IMR-90 (cell line): Measurements from ENCODE around the gene ITGAE. TPM values are rescaled to one million over a fixed set of nuclear protein-coding genes. Genes with fewer than 3 reads are reported as not detected.

Source experiments
- ATAC-seq: fragments of 200-7000 bp; cut with Tn5 transposase; 2 replicates; pipeline ENCODE4 v1.9.1; 2020; ENCODE audit warnings: low read depth, mild to moderate bottlenecking, moderate library complexity
- BruUV-seq: library from RNA; stranded (reverse); fragments of 400-500 nt; replicated peaks from 2 replicates; lab custom pipeline; 2021; lab: Mats Ljungman, UMichigan
- CTCF ChIA-PET: fragments of 300-600 bp; formaldehyde crosslinking; extraction: SDS; loops from one replicate; lab custom pipeline; 2021; ENCODE audit warnings: antibody characterized with exemption; lab: Yijun Ruan, JAX
- POLR2A ChIA-PET: fragments of 300-600 bp; sonication (Branson Sonifier 250); formaldehyde crosslinking; loops from one replicate; lab custom pipeline; 2022; ENCODE audit warnings: antibody characterized with exemption; ENCODE audit not compliant: unreplicated experiment; lab: Charles Lee
- DNase-seq: peaks from one replicate; pipeline ENCODE4 v3.0.0; 2013
- H2AFZ ChIP-seq: replicated peaks from 2 replicates; pipeline ENCODE3; 2013; ENCODE audit warnings: low read length, mild to moderate bottlenecking; ENCODE audit not compliant: poor library complexity
- H2AK5ac ChIP-seq: 2 replicates; pipeline ENCODE4 v1.6.1; 2013; ENCODE audit warnings: low read depth, low read length, inconsistent platforms
- H2AK9ac ChIP-seq: replicated peaks from 2 replicates; pipeline ENCODE3; 2013; ENCODE audit warnings: mild to moderate bottlenecking, low read depth, low read length, moderate library complexity; ENCODE audit not compliant: poor library complexity
- H2BK120ac ChIP-seq: 2 replicates; pipeline ENCODE4 v1.6.1; 2013; ENCODE audit warnings: low read depth, low read length, inconsistent platforms
- H2BK15ac ChIP-seq: 3 replicates; pipeline ENCODE4 v1.6.1; 2013; ENCODE audit warnings: low read depth, low read length, inconsistent platforms
- H2BK20ac ChIP-seq: 2 replicates; pipeline ENCODE4 v1.6.1; 2013; ENCODE audit warnings: low read depth, mild to moderate bottlenecking, inconsistent platforms, low read length, moderate library complexity
- H2BK5ac ChIP-seq: 2 replicates; pipeline ENCODE4 v1.6.1; 2013; ENCODE audit warnings: mild to moderate bottlenecking, low read depth, low read length, inconsistent platforms; ENCODE audit not compliant: poor library complexity, severe bottlenecking
- H3K14ac ChIP-seq: replicated peaks from 2 replicates; pipeline ENCODE4 v1.6.1; 2013; ENCODE audit warnings: low read depth, low read length, inconsistent platforms
- H3K18ac ChIP-seq: 2 replicates; pipeline ENCODE4 v1.6.1; 2013; ENCODE audit warnings: low read depth, low read length, control low read depth
- H3K23ac ChIP-seq: 2 replicates; pipeline ENCODE4 v1.6.1; 2013; ENCODE audit warnings: low read depth, low read length, inconsistent platforms
- H3K27ac ChIP-seq: 2 replicates; pipeline ENCODE4 v1.5.1; 2013; ENCODE audit warnings: mild to moderate bottlenecking, control low read depth, low read length; ENCODE audit not compliant: insufficient read depth
- H3K27me3 ChIP-seq: 2 replicates; pipeline ENCODE4 v1.6.1; 2013; ENCODE audit warnings: low read length; ENCODE audit not compliant: control insufficient read depth, insufficient read depth
- H3K36me3 ChIP-seq: 2 replicates; pipeline ENCODE4 v1.6.1; 2013; ENCODE audit warnings: low read length, mixed read lengths; ENCODE audit not compliant: control insufficient read depth, insufficient read depth
- H3K4ac ChIP-seq: 2 replicates; pipeline ENCODE4 v1.6.1; 2013; ENCODE audit warnings: low read depth, low read length, inconsistent platforms
- H3K4me1 ChIP-seq: 2 replicates; pipeline ENCODE4 v1.6.1; 2013; ENCODE audit warnings: low read length, mixed read lengths; ENCODE audit not compliant: control insufficient read depth, insufficient read depth
- H3K4me2 ChIP-seq: 2 replicates; pipeline ENCODE4 v1.6.1; 2013; ENCODE audit warnings: low read depth, mild to moderate bottlenecking, control low read depth, low read length, moderate library complexity
- H3K4me3 ChIP-seq: 2 replicates; pipeline ENCODE4 v1.5.1; 2013; ENCODE audit warnings: low read depth, mild to moderate bottlenecking, control low read depth, low read length, moderate library complexity; ENCODE audit not compliant: insufficient read depth
- H3K56ac ChIP-seq: 2 replicates; pipeline ENCODE4 v1.6.1; 2013; ENCODE audit warnings: low read length, inconsistent platforms; ENCODE audit not compliant: insufficient read depth; ENCODE audit errors: extremely low read depth
- H3K79me1 ChIP-seq, 2 experiments: 2 replicates each; pipeline ENCODE4 v1.6.1; 2013; ENCODE audit warnings: low read length in 2 of 2, inconsistent platforms in 1 of 2, low read depth in 1 of 2
- H3K9ac ChIP-seq: 2 replicates; pipeline ENCODE4 v1.6.1; 2013; ENCODE audit warnings: low read depth, low read length, control low read depth
- H3K9me1 ChIP-seq: 2 replicates; pipeline ENCODE4 v1.6.1; 2013; ENCODE audit warnings: low read length, inconsistent platforms; ENCODE audit not compliant: insufficient read depth
- H3K9me3 ChIP-seq: 2 replicates; pipeline ENCODE4 v1.6.1; 2013; ENCODE audit warnings: low read length; ENCODE audit not compliant: control insufficient read depth, insufficient read depth
- H4K20me1 ChIP-seq: 2 replicates; pipeline ENCODE4 v1.6.1; 2013; ENCODE audit warnings: low read length, inconsistent platforms; ENCODE audit not compliant: insufficient read depth
- H4K5ac ChIP-seq: 2 replicates; pipeline ENCODE4 v1.6.1; 2013; ENCODE audit warnings: mild to moderate bottlenecking, low read depth, low read length, control low read depth
- H4K8ac ChIP-seq, 2 experiments: 2 replicates each; pipeline ENCODE4 v1.6.1; 2013; ENCODE audit warnings: low read depth in 2 of 2, low read length in 2 of 2, control low read depth in 1 of 2, inconsistent platforms in 1 of 2
- H4K91ac ChIP-seq: 2 replicates; pipeline ENCODE4 v1.6.1; 2013; ENCODE audit warnings: low read depth, low read length, inconsistent platforms; ENCODE audit not compliant: insufficient read depth
- CHD1 ChIP-seq: IDR thresholded peaks from 2 replicates; pipeline ENCODE4 v1.6.1; 2012; ENCODE audit warnings: low read depth, low read length, improper control_type of control experiment
- CTCF ChIP-seq: conservative IDR thresholded peaks from 2 replicates; pipeline ENCODE4 v1.5.1; 2012; ENCODE audit warnings: mild to moderate bottlenecking, low read depth, low read length, improper control_type of control experiment
- ELK1 ChIP-seq: fragments of 150-350 bp; IDR thresholded peaks from 2 replicates; pipeline ENCODE4 v1.6.1; 2016; ENCODE audit warnings: low read depth, mild to moderate bottlenecking, low read length, moderate library complexity, borderline replicate concordance
- FOS ChIP-seq: fragments of 150-350 bp; IDR thresholded peaks from 2 replicates; pipeline ENCODE4 v1.6.1; 2016; ENCODE audit warnings: low read depth, low read length
- MXI1 ChIP-seq: IDR thresholded peaks from 2 replicates; pipeline ENCODE4 v1.6.1; 2012; ENCODE audit warnings: low read depth, mild to moderate bottlenecking, low read length, moderate library complexity, borderline replicate concordance
- NFE2L2 ChIP-seq: fragments of 150-350 bp; IDR thresholded peaks from 2 replicates; pipeline ENCODE4 v1.6.1; 2016; ENCODE audit warnings: low read depth, mild to moderate bottlenecking, low read length
- POLR2A ChIP-seq: IDR thresholded peaks from 2 replicates; pipeline ENCODE4 v1.6.1; 2012; ENCODE audit warnings: mild to moderate bottlenecking, low read depth, low read length
- RCOR1 ChIP-seq: IDR thresholded peaks from 2 replicates; pipeline ENCODE4 v1.6.1; 2012; ENCODE audit warnings: mild to moderate bottlenecking, low read length, improper control_type of control experiment; ENCODE audit not compliant: insufficient replicate concordance
- RFX5 ChIP-seq: IDR thresholded peaks from 2 replicates; pipeline ENCODE4 v1.8.0; 2012; ENCODE audit warnings: low read depth, mild to moderate bottlenecking, low read length, moderate library complexity
- SMC3 ChIP-seq: fragments of 150-350 bp; IDR thresholded peaks from 2 replicates; pipeline ENCODE4 v1.6.1; 2016; ENCODE audit warnings: low read depth, mild to moderate bottlenecking, antibody characterized with exemption, low read length, moderate library complexity
- WGBS, 2 experiments: methylation state at CpG; one replicate each; pipeline versions ENCODE4 v1.1.5 to v1.1.7; 2013; ENCODE audit warnings: missing lambda C conversion rate in 2 of 2; ENCODE audit not compliant: insufficient read length in 1 of 2; ENCODE audit errors: extremely low coverage in 2 of 2; 5-methylcytosine and 5-hydroxymethylcytosine counted together
- dilution Hi-C: fragments of 300-500 bp; cut with HindIII; formaldehyde crosslinking; loops from one replicate; pipeline ENCODE4 v1.14.3; 2018; ENCODE audit warnings: low sequenced_read_pairs; ENCODE audit not compliant: unreplicated experiment
- in situ Hi-C: fragments of 300-500 bp; cut with MboI; formaldehyde crosslinking; loops from 3 replicates; pipeline ENCODE4 v1.14.3; 2019; ENCODE audit warnings: low sequenced_read_pairs, inconsistent platforms, mixed read lengths
- intact Hi-C: fragments of 100-400 bp; cut with micrococcal nuclease; formaldehyde crosslinking; loops from 2 replicates; pipeline ENCODE4 v1.10.0; 2022
- polyA plus RNA-seq, 3 experiments: library from polyadenylated mRNA; depleted of rRNA; stranded (reverse); fragments of >200 nt; gene quantifications; 2 replicates each; pipeline ENCODE4 v1.2.3, GENCODE V29; 2012; ENCODE audit warnings: low replicate concordance in 1 of 3
- total RNA-seq: library from RNA; depleted of rRNA; stranded (reverse); fragments of >200 nt; gene quantifications from 2 replicates; pipeline ENCODE4 v1.2.3, GENCODE V29; 2012

Gene ITGAE
- total and polyA plus RNA-seq, 2 of the 4 experiments (the other 2 are of a cell fraction), result 54.1 to 60.8 TPM

- Histone ChIP-seq H3K4me3 (no peak overlapping the region), H2AK9ac (no peak overlapping the region), H3K23ac (no peak overlapping the region), H3K18ac (no peak overlapping the region), H3K27me3 (peaks cover 31% of the 10 kb centered on the region), H3K4me2 (no peak overlapping the region), H3K36me3 (no peaks in the 10 kb centered on the region), H2AFZ (no peak overlapping the region), H3K27ac (no peak overlapping the region), H4K8ac (no peak overlapping the region), H3K9me3 (no peaks in the 10 kb centered on the region), H2BK120ac (no peak overlapping the region), H4K20me1 (no peaks in the 10 kb centered on the region), H3K4ac (no peak overlapping the region), H3K4me1 (no peaks in the 10 kb centered on the region), H3K56ac (no peak overlapping the region), H3K79me1 (no peaks in the 10 kb centered on the region), H4K91ac (no peak overlapping the region), H4K5ac (no peak overlapping the region), H2BK15ac (no peak overlapping the region), H3K14ac (no peak overlapping the region), H3K9ac (no peak overlapping the region), H3K9me1 (no peaks in the 10 kb centered on the region; the same call in 1 of the 2 replicates), H2BK20ac (no peak overlapping the region), H2BK5ac (no peak overlapping the region), H2AK5ac (no peak overlapping the region)
- dilution Hi-C loops, result no loop called here
- intact Hi-C loops, result no loop called here
- in situ Hi-C loops, result loop anchor here (25.0 kb wide), 1 partner anchor 264 kb away; no protein-coding TSS in a partner anchor
- ATAC-seq, result no peak
- DNase-seq, result no peak
- BruUV-seq, result no TSS peak
- 81% methylated on average over 8 of the region's 9 CpGs; no CpG with 5 or more reads in 1 of the 2 experiments for WGBS, 2 experiments
- TF ChIP-seq NFE2L2, result no peak
- no peak for TF ChIP-seq SMC3
- TF ChIP-seq RFX5, result no peak
- TF ChIP-seq CHD1, result no peak
- TF ChIP-seq RCOR1, result no peak
- no peak for TF ChIP-seq MXI1
- TF ChIP-seq ELK1, result no peak
- TF ChIP-seq FOS, result no peak
- no peak for TF ChIP-seq POLR2A
- no peak for TF ChIP-seq CTCF
- ChIA-PET CTCF (interaction anchor here (0.9 to 1.2 kb wide), 2 partner anchors 11 to 80 kb away, joined by 3 to 4 read pairs; no protein-coding TSS in a partner anchor), POLR2A (no interaction called here)
These were observed 53.2 kb downstream of the ITGAE start for GRCh38 chr17:3747805-3748204.
